22Rv1 (cell line): ENCODE results near the gene GCHFR.

ENCODE experiments used
- ZFX ChIP-seq: fragments of 450-650 bp; IDR thresholded peaks from 2 replicates; pipeline ENCODE4 v1.6.1; 2017; ENCODE audit warnings: antibody characterized with exemption, borderline replicate concordance
- TF ChIP-seq, protein P1 (sequence below): fragments of 450-650 bp; IDR thresholded peaks from 2 replicates; pipeline ENCODE4 v1.5.1; 2017; ENCODE audit warnings: mild to moderate bottlenecking

DNA sequence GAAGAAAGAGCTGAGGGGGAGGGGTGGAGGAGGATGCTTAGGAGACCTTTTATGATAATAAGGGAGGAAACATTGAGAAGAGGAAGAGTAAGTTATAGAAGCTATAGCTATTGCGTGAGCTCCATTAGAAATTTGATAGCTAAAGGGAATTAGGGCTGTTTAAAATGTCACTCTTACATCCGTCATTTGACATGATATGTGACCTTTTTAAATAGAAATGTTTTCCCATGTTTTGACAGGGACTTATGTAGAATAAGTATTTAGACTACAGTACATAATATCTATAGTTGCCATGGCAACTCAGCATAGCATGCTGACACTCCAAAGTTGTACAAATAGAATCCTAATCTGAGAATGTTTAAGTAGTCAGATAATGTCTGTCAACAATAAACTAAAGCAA, 49.7 kb upstream of the GCHFR start:
- TF ChIP-seq, protein P1, sequence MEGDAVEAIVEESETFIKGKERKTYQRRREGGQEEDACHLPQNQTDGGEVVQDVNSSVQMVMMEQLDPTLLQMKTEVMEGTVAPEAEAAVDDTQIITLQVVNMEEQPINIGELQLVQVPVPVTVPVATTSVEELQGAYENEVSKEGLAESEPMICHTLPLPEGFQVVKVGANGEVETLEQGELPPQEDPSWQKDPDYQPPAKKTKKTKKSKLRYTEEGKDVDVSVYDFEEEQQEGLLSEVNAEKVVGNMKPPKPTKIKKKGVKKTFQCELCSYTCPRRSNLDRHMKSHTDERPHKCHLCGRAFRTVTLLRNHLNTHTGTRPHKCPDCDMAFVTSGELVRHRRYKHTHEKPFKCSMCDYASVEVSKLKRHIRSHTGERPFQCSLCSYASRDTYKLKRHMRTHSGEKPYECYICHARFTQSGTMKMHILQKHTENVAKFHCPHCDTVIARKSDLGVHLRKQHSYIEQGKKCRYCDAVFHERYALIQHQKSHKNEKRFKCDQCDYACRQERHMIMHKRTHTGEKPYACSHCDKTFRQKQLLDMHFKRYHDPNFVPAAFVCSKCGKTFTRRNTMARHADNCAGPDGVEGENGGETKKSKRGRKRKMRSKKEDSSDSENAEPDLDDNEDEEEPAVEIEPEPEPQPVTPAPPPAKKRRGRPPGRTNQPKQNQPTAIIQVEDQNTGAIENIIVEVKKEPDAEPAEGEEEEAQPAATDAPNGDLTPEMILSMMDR, result no peak
- no peak for TF ChIP-seq ZFX
